Esophagus muscularis mucosa (tissue), 4 donors: ENCODE results near the gene DAPK2. TPM values are rescaled to one million over a fixed set of nuclear protein-coding genes. Genes with fewer than 3 reads are reported as not detected.
"Not testable (repeated sequence)": the region's sequence is repeated elsewhere in the genome, so short reads cannot be mapped to it uniquely, and the experiment has no call there.

ENCODE experiments used
- DNase-seq: peaks from one replicate; pipeline ENCODE4 v3.0.0-alpha.2; 2017; ENCODE audit errors: extremely low spot score
- H3K27ac ChIP-seq, 4 donors: fragments of 200-600 bp; sonication (generic); replicated peaks in 1 of 4; 1 replicate in 3 of 4; 2 replicates in 1 of 4; pipeline ENCODE4 v1.5.1; 2016 to 2019; ENCODE audit warnings: mild to moderate bottlenecking in 1 of 4
- H3K27me3 ChIP-seq, 4 donors: fragments of 200-600 bp; sonication (generic); one replicate each; pipeline versions ENCODE4 v1.5.1 to v1.6.0; 2016 to 2019
- H3K36me3 ChIP-seq, 4 donors: fragments of 200-600 bp; sonication (generic); one replicate each; pipeline ENCODE4 v1.5.1; 2016 to 2019
- H3K4me1 ChIP-seq, 4 donors: fragments of 200-600 bp; sonication (generic); one replicate each; pipeline ENCODE4 v1.5.1; 2016 to 2019
- H3K4me3 ChIP-seq, 4 donors: fragments of 200-600 bp; sonication (generic); 1 replicate in 2 of 4; 2 replicates in 2 of 4; pipeline ENCODE4 v1.5.1; 2016 to 2019; ENCODE audit warnings: mild to moderate bottlenecking in 4 of 4, moderate library complexity in 1 of 4
- H3K9me3 ChIP-seq, 4 donors: fragments of 200-600 bp; sonication (generic); 1 replicate in 3 of 4; 2 replicates in 1 of 4; pipeline ENCODE4 v1.5.1; 2016 to 2019
- CTCF ChIP-seq, 3 experiments: fragments of 200-600 bp in 2 of 3; fragments of 450-650 bp in 1 of 3; sonication (generic) in 2 of 3; IDR thresholded peaks; one replicate each; pipeline ENCODE4 v1.5.1; 2017 to 2019; ENCODE audit warnings: antibody characterized with exemption in 3 of 3, mild to moderate bottlenecking in 2 of 3, moderate library complexity in 1 of 3
- EP300 ChIP-seq: sonication (generic); formaldehyde crosslinking; IDR thresholded peaks from one replicate; pipeline ENCODE4 v1.6.1; 2017; ENCODE audit warnings: antibody characterized with exemption
- POLR2A ChIP-seq: fragments of 450-650 bp; IDR thresholded peaks from one replicate; pipeline ENCODE4 v1.6.1; 2017; ENCODE audit warnings: antibody characterized with exemption, moderate library complexity, mild to moderate bottlenecking, low read depth
- POLR2AphosphoS5 ChIP-seq, 2 donors: sonication (generic); formaldehyde crosslinking; IDR thresholded peaks; one replicate each; pipeline ENCODE4 v1.6.1; 2017; ENCODE audit warnings: antibody characterized with exemption in 2 of 2
- WGBS: methylation state at CpG from one replicate; pipeline ENCODE4 v1.1.5; 2018; 5-methylcytosine and 5-hydroxymethylcytosine counted together
- intact Hi-C: fragments of 100-400 bp; cut with DNase I; formaldehyde crosslinking; loops from one replicate; pipeline ENCODE4 v1.15.1; 2023
- total RNA-seq, 4 donors: library from RNA; depleted of rRNA; stranded (reverse); fragments of >200 nt; gene quantifications; one replicate each; pipeline versions ENCODE4 v1.1.0 to v1.2.1, GENCODE V29; 2016

The DAPK2 gene
- total RNA-seq, 4 donors from 2014 or later, result 1.5 to 11.2 (median 7.3) TPM

GRCh38 chr15:64068133-64068532, 21.8 kb upstream of the DAPK2 start:
- TF ChIP-seq POLR2A (no peak), EP300 (no peak), POLR2AphosphoS5 (IDR thresholded peaks at IDR 0.05) (no peak), CTCF (IDR thresholded peaks at IDR 0.05) (no peak)
- no peak overlapping the region for H3K4me3 ChIP-seq
- H3K36me3 ChIP-seq, result peaks cover 0 to 14% (median 5%) of the 10 kb centered on the region in 4 donors
- WGBS, result 64% methylated on average over 4 of the region's 4 CpGs
- no peak for DNase-seq
- H3K9me3 ChIP-seq, result no peaks in the 10 kb centered on the region
- H3K27me3 ChIP-seq, result no peaks in the 10 kb centered on the region
- peaks cover 13 to 29% (median 27%) of the 10 kb centered on the region in 4 donors for H3K4me1 ChIP-seq
- no peak overlapping the region for H3K27ac ChIP-seq
- intact Hi-C loops, result no loop called here

DNA sequence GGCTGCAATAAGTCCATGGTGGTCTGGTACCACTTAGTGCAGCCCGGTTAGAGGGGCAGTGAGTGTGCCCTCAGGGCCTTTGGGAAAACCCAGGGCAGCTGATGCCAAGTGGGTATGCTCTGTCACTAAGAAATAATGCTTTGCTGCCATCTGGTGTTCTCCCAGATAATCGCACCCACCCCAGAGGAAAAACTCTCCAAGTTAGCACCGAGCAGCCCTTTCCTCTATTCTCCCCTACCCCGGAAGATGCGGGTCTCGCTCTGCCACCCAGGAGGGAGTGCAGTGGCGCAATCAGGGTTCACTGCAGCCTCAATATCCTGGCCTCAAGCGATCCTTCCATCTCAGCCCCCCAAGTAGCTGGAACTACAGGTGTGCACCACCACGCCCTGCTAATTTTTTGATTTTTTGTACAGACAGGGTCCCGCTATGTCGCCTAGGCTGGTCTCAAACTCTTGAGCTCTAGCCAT, 21.3 kb upstream of the DAPK2 start:
- DNase-seq, result no peak
- WGBS, result 60% methylated on average over 4 of the region's 11 CpGs
- H3K9me3 ChIP-seq, result no peaks in the 10 kb centered on the region
- peaks cover 0 to 11% (median 5%) of the 10 kb centered on the region in 4 donors for H3K36me3 ChIP-seq
- TF ChIP-seq POLR2AphosphoS5 (IDR thresholded peaks at IDR 0.05), result no peak
- TF ChIP-seq CTCF (IDR thresholded peaks at IDR 0.05), result peak; percentile 82 to 93 (median 84)
- intact Hi-C loops, result loop anchor here (2.0 kb wide), 1 partner anchor 315 kb away; no protein-coding TSS in a partner anchor
- H3K4me1 ChIP-seq, result peaks cover 13 to 29% (median 27%) of the 10 kb centered on the region in 4 donors
- no peak overlapping the region for H3K4me3 ChIP-seq
- H3K27me3 ChIP-seq, result no peaks in the 10 kb centered on the region
- H3K27ac ChIP-seq, result no peak overlapping the region

GRCh38 chr15:64066451-64066850, 20.2 kb upstream of the DAPK2 start:
- Histone ChIP-seq H3K36me3 (peaks cover 0 to under 1% (median 0%) of the 10 kb centered on the region in 4 donors), H3K4me3 (no peak overlapping the region), H3K27ac (no peak overlapping the region), H3K9me3 (no peaks in the 10 kb centered on the region), H3K27me3 (no peaks in the 10 kb centered on the region), H3K4me1 (peaks cover 9 to 21% (median 20%) of the 10 kb centered on the region in 4 donors)
- no peak for DNase-seq
- TF ChIP-seq EP300 (no peak), POLR2AphosphoS5 (IDR thresholded peaks at IDR 0.05) (no peak), POLR2A (no peak), CTCF (IDR thresholded peaks at IDR 0.05) (no peak)
- WGBS, result 72% methylated on average over 1 of the region's 1 CpG
- intact Hi-C loops, result loop anchor here (2.0 kb wide), 1 partner anchor 314 kb away; no protein-coding TSS in a partner anchor

GRCh38 chr15:64060716-64061115, 14.4 kb upstream of the DAPK2 start:
- intact Hi-C loops, result no loop called here

GRCh38 chr15:64059104-64059503, 12.8 kb upstream of the DAPK2 start:
- 91% methylated on average over 2 of the region's 2 CpGs for WGBS
- not testable (repeated sequence) for DNase-seq

More at GRCh38 chr15:64060716-64061115, 14.4 kb upstream of the DAPK2 start:
- H3K4me1 ChIP-seq, result no peaks in the 10 kb centered on the region
- TF ChIP-seq POLR2A (no peak), EP300 (no peak), POLR2AphosphoS5 (IDR thresholded peaks at IDR 0.05) (no peak), CTCF (IDR thresholded peaks at IDR 0.05) (no peak)
- no peaks in the 10 kb centered on the region for H3K9me3 ChIP-seq
- no peaks in the 10 kb centered on the region for H3K27me3 ChIP-seq
- no peaks in the 10 kb centered on the region for H3K36me3 ChIP-seq
- no CpG with 5 or more reads among the region's 29 CpGs for WGBS
- no peak for DNase-seq
- H3K27ac ChIP-seq, result no peak overlapping the region
- no peak overlapping the region for H3K4me3 ChIP-seq

More at GRCh38 chr15:64059104-64059503, 12.8 kb upstream of the DAPK2 start:
- H3K9me3 ChIP-seq, intact Hi-C loops, H3K27ac ChIP-seq, H3K4me3 ChIP-seq, H3K4me1 ChIP-seq, H3K27me3 ChIP-seq, H3K36me3 ChIP-seq: not testable (repeated sequence)
